Uterus (tissue), 4 donors: Measurements from ENCODE around the gene BTLA. TPM values are rescaled to one million over a fixed set of nuclear protein-coding genes. Genes with fewer than 3 reads are reported as not detected.

Experiments
- DNase-seq, 2 donors: peaks; one replicate each; pipeline ENCODE4 v3.0.0-alpha.2; 2019 to 2020
- H3K27ac ChIP-seq, 2 donors: fragments of 200-600 bp; sonication (generic); 1 replicate in 1 of 2; 2 replicates in 1 of 2; pipeline ENCODE4 v1.5.1; 2016 to 2018
- H3K27me3 ChIP-seq, 2 donors: fragments of 200-600 bp; sonication (generic); one replicate each; pipeline ENCODE4 v1.5.1; 2018 to 2019; ENCODE audit warnings: control low read depth in 1 of 2
- H3K36me3 ChIP-seq, 2 donors: fragments of 200-600 bp; sonication (generic); one replicate each; pipeline ENCODE4 v1.5.1; 2019; ENCODE audit warnings: control low read depth in 1 of 2
- H3K4me1 ChIP-seq, 2 donors: fragments of 200-600 bp; sonication (generic); one replicate each; pipeline ENCODE4 v1.5.1; 2018 to 2019; ENCODE audit warnings: control low read depth in 1 of 2
- H3K4me3 ChIP-seq, 2 donors: fragments of 200-600 bp; sonication (generic); 1 replicate in 1 of 2; 2 replicates in 1 of 2; pipeline ENCODE4 v1.5.1; 2018 to 2019; ENCODE audit warnings: mild to moderate bottlenecking in 1 of 2
- H3K9me3 ChIP-seq, 2 donors: fragments of 200-600 bp; sonication (generic); one replicate each; pipeline ENCODE4 v1.5.1; 2019; ENCODE audit warnings: control low read depth in 1 of 2
- CTCF ChIP-seq, 4 experiments: fragments of 200-600 bp in 2 of 4; fragments of 450-650 bp in 2 of 4; sonication (generic) in 2 of 4; IDR thresholded peaks; one replicate each; pipeline ENCODE4 v1.5.1; 2016 to 2019; ENCODE audit warnings: antibody characterized with exemption in 4 of 4, mild to moderate bottlenecking in 2 of 4, moderate library complexity in 1 of 4
- POLR2A ChIP-seq, 2 donors: fragments of 450-650 bp; IDR thresholded peaks; one replicate each; pipeline ENCODE4 v1.6.1; 2016; ENCODE audit warnings: antibody characterized with exemption in 2 of 2, mild to moderate bottlenecking in 1 of 2, moderate library complexity in 1 of 2
- intact Hi-C: fragments of 100-400 bp; cut with DNase I; formaldehyde crosslinking; loops from one replicate; pipeline ENCODE4 v1.15.1; 2023; ENCODE audit warnings: low total_unique reads
- total RNA-seq, 4 donors: library from RNA; depleted of rRNA in 3 of 4; stranded (reverse); fragments of >200 nt in 3 of 4; gene quantifications; one replicate each; pipeline versions ENCODE4 v1.1.0 to v1.2.4, GENCODE V29; 2014 to 2023
- donor health status: DM: yes; HTN: yes; CAD: no.

Gene BTLA
- total RNA-seq, 4 donors from 2014 or later: 0.62 to 0.70 TPM; not detected in 2

GRCh38 chr3:112446343-112446742 lies 52.9 kb downstream of the BTLA start:
- no peak for DNase-seq
- Histone ChIP-seq H3K4me3 (no peak overlapping the region), H3K4me1 (no peaks in the 10 kb centered on the region), H3K9me3 (no peaks in the 10 kb centered on the region), H3K27me3 (no peaks in the 10 kb centered on the region), H3K36me3 (no peaks in the 10 kb centered on the region), H3K27ac (no peak overlapping the region)
- TF ChIP-seq POLR2A (IDR thresholded peaks at IDR 0.05) (no peak), CTCF (IDR thresholded peaks at IDR 0.05) (no peak)
- intact Hi-C loops: no loop called here

GRCh38 chr3:112445839-112446238 lies 53.4 kb downstream of the BTLA start:
- Histone ChIP-seq H3K27ac (no peak overlapping the region), H3K4me3 (no peak overlapping the region), H3K4me1 (no peaks in the 10 kb centered on the region), H3K9me3 (no peaks in the 10 kb centered on the region), H3K27me3 (no peaks in the 10 kb centered on the region), H3K36me3 (no peaks in the 10 kb centered on the region)
- no peak for DNase-seq
- TF ChIP-seq POLR2A (IDR thresholded peaks at IDR 0.05) (no peak), CTCF (IDR thresholded peaks at IDR 0.05) (no peak)
- intact Hi-C loops: no loop called here

- no peaks in the 10 kb centered on the region for H3K4me1 ChIP-seq
- TF ChIP-seq CTCF (IDR thresholded peaks at IDR 0.05): no peak
- no peak for TF ChIP-seq POLR2A (IDR thresholded peaks at IDR 0.05)
- no peak for DNase-seq
- no peak overlapping the region for H3K4me3 ChIP-seq
- no peak overlapping the region for H3K27ac ChIP-seq
- no peaks in the 10 kb centered on the region for H3K36me3 ChIP-seq
- H3K9me3 ChIP-seq: no peaks in the 10 kb centered on the region
- no peaks in the 10 kb centered on the region for H3K27me3 ChIP-seq
- intact Hi-C loops: no loop called here
Observed at GRCh38 chr3:112437146-112438022, 61.9 kb downstream of the BTLA start.

- H3K4me3 ChIP-seq: no peak overlapping the region
- no peaks in the 10 kb centered on the region for H3K36me3 ChIP-seq
- DNase-seq: no peak
- TF ChIP-seq CTCF (IDR thresholded peaks at IDR 0.05): no peak
- TF ChIP-seq POLR2A (IDR thresholded peaks at IDR 0.05): no peak
- H3K27ac ChIP-seq: no peak overlapping the region
- no peaks in the 10 kb centered on the region for H3K4me1 ChIP-seq
- intact Hi-C loops: no loop called here
- H3K9me3 ChIP-seq: no peaks in the 10 kb centered on the region
- H3K27me3 ChIP-seq: no peaks in the 10 kb centered on the region
Observed at GRCh38 chr3:112429960-112430359, 69.3 kb downstream of the BTLA start.

- no peak for DNase-seq
- H3K36me3 ChIP-seq: no peaks in the 10 kb centered on the region
- H3K27me3 ChIP-seq: no peaks in the 10 kb centered on the region
- H3K27ac ChIP-seq: no peak overlapping the region
- H3K4me3 ChIP-seq: no peak overlapping the region
- intact Hi-C loops: no loop called here
- TF ChIP-seq CTCF (IDR thresholded peaks at IDR 0.05) (no peak), POLR2A (IDR thresholded peaks at IDR 0.05) (no peak)
- H3K9me3 ChIP-seq: no peaks in the 10 kb centered on the region
- H3K4me1 ChIP-seq: no peaks in the 10 kb centered on the region
Observed at GRCh38 chr3:112427123-112427522, 72.1 kb downstream of the BTLA start.
